G401 (cell line): ENCODE measurements around the gene TMPRSS9. TPM values are rescaled to one million over a fixed set of nuclear protein-coding genes. Genes with fewer than 3 reads are reported as not detected.

Source experiments
- DNase-seq: peaks from one replicate; pipeline ENCODE4 v3.0.0-alpha.2; 2015; ENCODE audit warnings: low spot score
- in situ Hi-C: cut with HindIII; loops from 2 replicates; pipeline ENCODE4 v1.10.0; 2016; ENCODE audit warnings: low sequenced_read_pairs, mixed read lengths
- total RNA-seq: library from RNA; depleted of rRNA; stranded (reverse); fragments of >200 nt; shearing (Covaris generic); gene quantifications from 2 replicates; pipeline ENCODE4 v1.2.3, GENCODE V29; 2014; rRNA removed

TMPRSS9 gene
- total RNA-seq = 0.17 TPM in 1 of 2 replicates, not detected in the other

DNA sequence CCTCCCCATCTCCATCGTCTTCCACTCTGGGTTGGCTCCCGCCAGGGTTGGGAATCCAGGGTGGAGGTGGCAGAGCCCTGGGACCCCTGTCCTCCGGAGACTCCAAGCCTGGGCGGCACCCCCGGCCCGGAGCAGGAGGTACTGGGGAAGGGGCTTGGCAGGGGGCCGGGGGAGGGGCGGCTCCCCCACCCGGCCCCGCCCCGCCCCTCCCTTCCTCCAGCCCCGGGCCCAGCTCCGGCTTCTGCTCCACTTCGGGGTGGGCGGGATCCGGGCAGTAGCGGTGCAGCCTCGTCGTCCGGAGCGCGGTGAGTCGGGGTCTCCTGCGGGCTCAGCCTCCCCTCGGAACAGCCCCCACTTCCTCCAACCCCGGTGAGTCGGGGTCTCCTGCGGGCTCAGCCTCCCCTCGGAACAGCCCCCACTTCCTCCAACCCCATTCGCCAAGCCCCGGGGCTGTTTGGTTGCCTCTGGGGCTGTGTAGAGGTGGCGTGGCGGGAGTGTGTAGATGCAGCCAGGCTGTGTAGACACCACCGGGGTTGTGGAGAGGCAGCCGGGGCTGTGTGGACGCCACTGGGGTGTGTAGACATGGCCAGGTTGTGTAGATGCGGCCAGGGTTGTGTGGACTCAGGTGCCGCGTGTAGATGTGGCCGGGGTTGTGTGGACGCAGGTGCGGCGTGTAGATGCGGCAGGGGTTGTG, at the start of gene TMPRSS9:
TSS of gene TMPRSS9 (plus strand) at position 274 of the 694 bp plus-strand sequence. CDS start 29,521 bp downstream, outside the sequence.
- no peak for DNase-seq
- in situ Hi-C loops = no loop called here

DNA sequence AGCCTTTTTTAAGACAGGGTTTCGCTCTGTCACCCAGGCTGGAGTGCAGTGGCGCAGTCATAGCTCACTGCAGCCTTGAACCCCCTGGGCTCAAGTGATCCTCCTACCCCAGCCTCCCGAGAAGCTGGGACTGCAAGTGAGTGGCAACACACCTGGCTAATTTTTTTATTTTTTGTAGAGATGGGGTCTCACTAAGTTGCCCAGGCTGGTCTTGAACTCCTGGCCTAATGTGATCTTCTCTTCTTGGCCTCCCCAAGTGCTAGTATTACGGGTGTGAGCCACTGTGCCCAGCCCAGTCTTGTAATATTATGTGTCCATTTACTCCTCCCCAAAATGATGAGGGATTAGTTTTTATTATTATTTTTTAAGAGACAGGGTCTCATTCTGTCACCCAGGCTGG, 49.0 kb upstream of the TMPRSS9 start:
- in situ Hi-C loops = no loop called here
- DNase-seq = no peak

GRCh38 chr19:2312820-2313501, 47.1 kb upstream of the TMPRSS9 start:
- in situ Hi-C loops = no loop called here
- DNase-seq = no peak

DNA sequence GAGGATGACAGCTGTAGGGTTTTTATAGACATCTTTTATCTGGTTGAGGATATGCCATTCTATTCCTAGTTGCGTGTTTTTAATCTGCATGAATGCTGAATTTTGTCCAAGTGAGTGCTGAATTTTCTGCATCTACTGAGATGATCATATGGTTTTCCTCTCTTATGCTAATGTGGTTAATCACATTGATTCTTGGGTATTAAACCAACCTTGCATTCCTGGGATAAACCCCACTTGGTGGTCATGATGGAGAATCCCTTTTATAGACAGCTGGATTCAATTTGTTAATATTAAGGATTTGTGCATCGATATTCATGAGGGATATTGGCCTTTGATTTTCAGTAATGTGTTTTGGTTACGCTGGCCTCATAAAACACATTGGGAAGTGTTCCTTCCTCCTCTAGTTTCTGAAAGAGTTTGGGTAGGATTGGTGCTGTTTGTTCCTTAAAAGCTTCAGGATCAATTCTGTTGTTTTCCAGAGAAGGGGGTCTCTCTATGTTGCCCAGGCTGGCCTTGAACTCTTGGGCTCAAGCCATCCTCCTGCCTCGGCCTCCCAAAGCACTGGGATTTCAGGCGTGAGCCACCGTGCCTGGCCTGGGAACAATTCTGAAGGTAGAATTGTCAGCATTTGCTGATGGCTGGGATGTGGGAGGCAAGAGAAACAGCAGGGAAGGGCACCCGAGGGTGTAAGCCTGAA, 44.8 kb upstream of the TMPRSS9 start:
- in situ Hi-C loops = loop anchor here (5.0 kb wide), 1 partner anchor 78 kb away; the partner anchor contains the start of genes PLEKHJ1 and SF3A2
- DNase-seq = no peak

DNA sequence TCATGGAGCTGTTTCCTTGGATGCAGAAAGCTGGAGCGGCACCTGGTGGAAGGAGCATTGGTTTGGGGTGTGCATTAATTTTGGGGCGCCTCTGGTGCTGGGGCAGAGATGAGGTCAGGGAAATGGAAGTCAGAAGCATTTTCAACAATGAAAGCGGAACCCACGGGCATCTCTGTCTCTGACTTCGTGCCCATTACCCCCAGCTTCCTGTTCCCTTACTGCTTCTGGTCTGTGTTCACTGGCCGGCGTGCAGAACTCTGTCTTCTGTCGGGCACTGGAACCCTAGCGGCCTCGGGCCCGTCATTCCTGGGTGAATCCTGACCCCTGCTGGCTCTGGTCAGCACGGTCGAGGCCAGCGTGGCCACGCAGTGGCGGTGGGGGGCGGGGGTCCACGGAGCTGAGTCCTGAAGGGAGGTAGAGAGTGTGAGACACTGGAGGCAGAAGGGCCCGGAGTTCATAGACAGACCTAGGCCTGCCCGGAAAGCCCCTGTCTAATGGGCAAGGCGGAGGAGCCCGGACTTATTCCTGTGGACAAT, 44.2 kb upstream of the TMPRSS9 start:
- in situ Hi-C loops = loop anchor here (5.0 kb wide), 1 partner anchor 79 kb away; the partner anchor contains the start of genes PLEKHJ1 and SF3A2
- peak; percentile 44 for DNase-seq

DNA sequence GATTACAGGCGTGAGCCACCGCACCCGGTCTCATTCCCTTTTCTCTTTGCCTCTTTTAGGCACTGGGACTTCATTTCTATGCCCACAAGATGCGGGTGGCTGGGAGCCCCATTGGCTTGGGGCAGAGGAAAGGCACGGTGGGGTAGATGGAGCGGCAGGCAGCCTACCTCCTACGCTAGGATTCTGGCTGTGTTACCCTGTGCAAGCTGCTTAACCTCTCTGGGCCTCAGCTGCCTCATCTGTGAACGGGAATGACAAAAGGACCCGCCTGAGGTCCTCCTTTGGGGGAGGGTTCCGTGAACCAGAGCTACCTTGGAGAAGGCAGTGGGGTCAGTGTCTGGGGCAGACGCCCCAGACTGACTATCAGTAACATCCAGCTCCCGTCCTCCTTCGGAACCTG, 42.8 kb upstream of the TMPRSS9 start:
- DNase-seq = no peak
- in situ Hi-C loops = loop anchor here (5.0 kb wide), 1 partner anchor 80 kb away; the partner anchor contains the start of genes PLEKHJ1 and SF3A2

GRCh38 chr19:2317756-2318155, 42.3 kb upstream of the TMPRSS9 start:
- in situ Hi-C loops = loop anchor here (5.0 kb wide), 1 partner anchor 80 kb away; the partner anchor contains the start of genes PLEKHJ1 and SF3A2
- no peak for DNase-seq

GRCh38 chr19:2318923-2319322, 41.1 kb upstream of the TMPRSS9 start:
- no peak for DNase-seq
- in situ Hi-C loops = loop anchor here (5.0 kb wide), 1 partner anchor 82 kb away; the partner anchor contains the start of genes PLEKHJ1 and SF3A2

- no peak for DNase-seq
- in situ Hi-C loops = loop anchor here (5.0 kb wide), 1 partner anchor 82 kb away; the partner anchor contains the start of genes PLEKHJ1 and SF3A2
Measured at GRCh38 chr19:2319551-2319950, 40.5 kb upstream of the TMPRSS9 start.

DNA sequence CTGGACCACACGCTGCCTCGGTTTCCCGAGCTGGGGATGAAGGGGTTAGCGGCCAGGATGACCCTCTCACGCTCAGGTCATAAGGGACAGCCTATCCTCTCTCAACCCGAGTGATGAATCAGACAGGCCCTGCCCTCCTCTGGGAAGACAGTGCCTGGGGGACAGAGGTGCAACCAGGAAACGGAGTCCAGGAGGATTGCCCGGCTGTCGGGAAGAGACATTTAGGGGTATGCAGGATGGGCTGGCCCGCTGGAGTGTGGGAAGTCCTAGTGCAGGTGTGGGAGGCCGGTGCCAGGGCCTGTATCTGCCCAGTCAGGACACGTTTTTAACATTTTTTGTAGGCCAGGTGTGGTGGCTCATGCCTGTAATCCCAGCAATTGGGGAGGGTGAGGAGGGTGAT, 40.0 kb upstream of the TMPRSS9 start:
- no peak for DNase-seq
- in situ Hi-C loops = no loop called here

DNA sequence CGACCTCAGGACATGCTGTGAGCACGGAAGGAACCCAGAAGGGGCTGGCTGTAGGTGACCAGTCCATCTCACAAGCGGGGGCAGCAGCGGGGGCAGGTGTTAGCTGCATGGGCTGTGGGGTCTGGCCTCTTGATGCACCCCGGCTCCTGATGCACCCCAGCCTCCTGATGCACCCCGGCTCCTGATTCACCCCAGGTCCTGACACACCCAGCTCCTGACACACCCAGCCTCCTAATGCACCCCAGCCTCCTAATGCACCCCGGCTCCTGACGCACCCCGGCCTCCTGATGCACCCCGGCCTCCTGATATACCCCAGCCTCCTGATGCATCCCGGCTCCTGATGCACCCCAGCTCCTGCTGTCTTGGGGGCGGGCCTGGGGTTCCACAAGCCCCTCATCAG, 39.1 kb upstream of the TMPRSS9 start:
- in situ Hi-C loops = no loop called here
- DNase-seq = no peak

DNA sequence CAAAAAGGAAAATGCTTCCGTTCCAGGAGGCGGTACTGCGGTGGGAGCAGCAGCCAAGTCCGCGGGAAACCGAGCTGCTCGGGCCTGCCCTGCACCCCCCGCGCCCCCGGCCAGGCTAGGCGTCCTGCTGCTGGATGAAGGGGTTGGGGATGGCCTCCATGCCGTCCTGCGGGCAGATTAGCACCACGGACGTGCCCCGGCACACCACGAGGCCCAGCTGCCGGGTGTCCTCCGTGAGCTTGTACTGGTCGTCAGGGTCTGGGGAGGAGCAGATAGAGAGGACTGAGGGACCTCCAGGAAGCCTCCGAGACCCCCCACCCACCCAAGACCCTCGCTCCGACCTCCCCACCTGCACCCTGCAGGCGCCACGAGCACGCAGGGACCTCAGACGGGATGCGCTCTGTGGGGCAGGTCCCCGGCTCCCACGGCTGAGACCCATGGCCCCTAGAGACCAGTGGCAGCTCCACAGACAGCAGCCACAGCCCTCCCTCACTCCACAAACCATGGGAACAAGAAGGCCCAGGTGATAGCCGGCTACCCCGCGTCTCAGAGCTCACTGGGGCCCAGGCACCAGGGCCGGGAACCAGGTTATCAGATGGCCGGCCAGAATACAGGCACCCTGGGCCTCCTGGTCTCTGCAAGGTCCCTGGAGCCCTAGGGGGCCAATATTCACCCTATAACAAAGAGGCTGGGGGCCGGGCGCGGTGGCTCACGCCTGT, 38.3 kb upstream of the TMPRSS9 start:
- in situ Hi-C loops = no loop called here
- no peak for DNase-seq

- no peak for DNase-seq
- in situ Hi-C loops = no loop called here
Measured at GRCh38 chr19:2323707-2324106, 36.4 kb upstream of the TMPRSS9 start.

DNA sequence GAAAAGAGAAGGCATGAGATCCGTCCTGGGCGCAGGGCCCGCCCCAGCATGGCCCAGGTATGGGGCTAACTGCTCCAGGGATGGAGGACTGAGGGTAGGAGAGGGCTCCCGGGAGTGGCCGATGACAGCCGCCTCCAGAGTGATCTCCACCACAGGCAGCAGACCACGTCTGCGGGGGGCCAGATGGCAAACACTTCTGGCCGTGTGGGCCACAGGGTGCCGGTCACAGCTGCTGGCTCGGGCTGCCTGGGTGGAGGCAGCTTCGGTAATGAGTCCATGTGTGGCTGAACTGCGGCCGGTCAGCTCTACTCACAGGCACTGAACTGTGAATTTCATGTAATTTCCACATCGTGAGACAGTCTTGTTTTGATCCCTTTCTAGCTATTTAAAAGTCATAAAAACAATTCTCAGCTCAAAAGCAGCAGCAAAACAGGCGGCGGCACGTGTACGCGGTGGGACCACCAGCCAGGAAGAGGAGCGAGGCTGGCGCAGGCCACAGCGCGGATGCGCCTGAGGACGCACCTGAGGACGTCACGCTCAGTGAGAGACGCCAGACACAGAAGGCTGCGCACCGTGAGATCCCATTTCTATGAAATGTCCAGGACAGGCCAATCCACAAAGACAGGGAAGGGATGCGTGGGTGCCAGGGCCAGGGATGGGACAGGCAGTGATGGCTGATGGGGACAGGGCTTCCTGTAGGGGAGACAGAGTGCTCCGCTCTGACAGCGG, 35.7 kb upstream of the TMPRSS9 start:
- DNase-seq = peak; percentile 60
- in situ Hi-C loops = no loop called here

- in situ Hi-C loops = loop anchor here (5.0 kb wide), 1 partner anchor 87 kb away; no protein-coding TSS in a partner anchor
- DNase-seq = peak; percentile 85
Measured at GRCh38 chr19:2325281-2326046, 34.6 kb upstream of the TMPRSS9 start.

DNA sequence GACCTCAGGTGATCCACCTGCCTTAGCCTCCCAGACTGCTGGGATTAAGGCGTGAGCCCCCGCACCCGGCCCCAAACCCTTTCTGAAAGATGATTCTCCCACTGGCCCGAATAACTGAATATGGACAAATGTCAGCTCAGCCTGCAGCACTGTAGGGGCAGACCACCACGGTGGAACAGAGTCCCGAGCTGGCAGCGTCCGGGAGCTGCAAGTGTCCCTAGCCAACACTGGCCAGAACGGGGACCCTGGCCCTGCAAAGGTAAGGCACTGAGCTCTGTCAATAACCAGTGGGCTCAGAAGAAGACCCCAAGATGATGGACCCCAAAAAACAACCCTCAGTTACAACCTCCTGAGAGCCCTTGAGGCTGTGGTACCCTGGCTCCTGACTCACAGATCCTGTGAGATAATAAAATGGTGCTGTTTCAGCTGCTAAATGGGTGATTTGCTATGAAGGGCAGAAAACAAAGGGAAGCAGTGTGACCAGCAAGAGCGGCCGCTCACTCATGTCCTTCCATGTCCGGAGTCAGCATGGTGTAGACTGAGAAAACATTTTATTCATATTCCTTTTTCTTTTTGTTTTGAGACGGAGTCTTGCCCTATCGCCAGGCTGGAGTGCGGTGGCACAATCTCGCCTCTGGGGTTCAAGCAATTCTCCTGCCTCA, 33.2 kb upstream of the TMPRSS9 start:
- in situ Hi-C loops = loop anchor here (5.0 kb wide), 1 partner anchor 85 kb away; no protein-coding TSS in a partner anchor
- DNase-seq = no peak
